ENCODE results near the gene OR2V1.

DNA sequence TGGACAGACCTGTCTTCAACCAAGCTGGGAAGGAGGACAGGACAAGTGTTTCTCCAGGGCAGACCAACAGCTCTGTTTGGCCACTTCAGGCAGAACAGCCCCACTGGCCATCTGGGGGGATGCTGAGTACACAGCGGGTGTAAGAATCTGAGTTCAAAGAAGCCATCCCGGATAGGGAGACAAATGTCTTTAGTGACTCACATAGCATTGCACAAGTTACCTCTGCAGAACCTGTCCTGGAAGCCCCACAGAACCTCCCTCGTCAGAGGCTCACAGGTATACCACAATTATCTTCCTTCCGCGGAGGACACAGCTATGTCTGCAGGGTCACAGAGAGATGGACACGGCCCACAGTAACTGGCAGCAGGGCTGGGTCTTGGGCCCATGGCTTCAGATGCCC lies 18.4 kb upstream of the OR2V1 start:
- no peak for TF ChIP-seq EZH2 (IDR thresholded peaks at IDR 0.05; ENCODE audit: borderline replicate concordance)
- TF ChIP-seq, protein P1, sequence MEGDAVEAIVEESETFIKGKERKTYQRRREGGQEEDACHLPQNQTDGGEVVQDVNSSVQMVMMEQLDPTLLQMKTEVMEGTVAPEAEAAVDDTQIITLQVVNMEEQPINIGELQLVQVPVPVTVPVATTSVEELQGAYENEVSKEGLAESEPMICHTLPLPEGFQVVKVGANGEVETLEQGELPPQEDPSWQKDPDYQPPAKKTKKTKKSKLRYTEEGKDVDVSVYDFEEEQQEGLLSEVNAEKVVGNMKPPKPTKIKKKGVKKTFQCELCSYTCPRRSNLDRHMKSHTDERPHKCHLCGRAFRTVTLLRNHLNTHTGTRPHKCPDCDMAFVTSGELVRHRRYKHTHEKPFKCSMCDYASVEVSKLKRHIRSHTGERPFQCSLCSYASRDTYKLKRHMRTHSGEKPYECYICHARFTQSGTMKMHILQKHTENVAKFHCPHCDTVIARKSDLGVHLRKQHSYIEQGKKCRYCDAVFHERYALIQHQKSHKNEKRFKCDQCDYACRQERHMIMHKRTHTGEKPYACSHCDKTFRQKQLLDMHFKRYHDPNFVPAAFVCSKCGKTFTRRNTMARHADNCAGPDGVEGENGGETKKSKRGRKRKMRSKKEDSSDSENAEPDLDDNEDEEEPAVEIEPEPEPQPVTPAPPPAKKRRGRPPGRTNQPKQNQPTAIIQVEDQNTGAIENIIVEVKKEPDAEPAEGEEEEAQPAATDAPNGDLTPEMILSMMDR (IDR thresholded peaks at IDR 0.05; ENCODE audit: poor library complexity): no peak

Data from hepatocyte (in vitro differentiated cells).